ENCODE data around the gene CST6. TPM values are rescaled to one million over a fixed set of nuclear protein-coding genes. Genes with fewer than 3 reads are reported as not detected.

Gene CST6
- total and polyA plus RNA-seq, 2 experiments from 2014 or later, result 3.0 to 9.4 TPM

GRCh38 chr11:66001942-66002647, 9.7 kb upstream of the CST6 start, which contains the start of the genes BANF1 and EIF1AD:
Gene BANF1, plus strand, starts transcription at chr11:66002503. Its CDS starts 748 bp downstream, at chr11:66003251.
Gene EIF1AD, minus strand, starts transcription at chr11:66002157. Its CDS starts 1,768 bp downstream, at chr11:66000389.
- peak within 1 kb of the TSS; percentile 93 for H2AFZ ChIP-seq

GRCh38 chr11:66002648-66003225, 9.1 kb upstream of the CST6 start:
- Histone ChIP-seq H3K4me2 (peak overlapping the region; percentile 95), H3K36me3 (replicated peaks; ENCODE audit: insufficient read depth, low read depth) (no peaks in the 10 kb centered on the region), H3K4me3 (peak overlapping the region; percentile 82), H4K20me1 (ENCODE audit: insufficient read depth, poor library complexity, severe bottlenecking) (no peaks in the 10 kb centered on the region), H3K9me3 (ENCODE audit: low read depth) (no peaks in the 10 kb centered on the region), H3K27me3 (no peaks in the 10 kb centered on the region), H3K4me1 (ENCODE audit: insufficient read depth) (no peaks in the 10 kb centered on the region), H3K9me2 (replicated peaks; ENCODE audit: insufficient read depth) (no peaks in the 10 kb centered on the region), H3K79me2 (peaks cover 47% of the 10 kb centered on the region), H2AFZ (peak overlapping the region; percentile 93), H3K27ac (peak overlapping the region; percentile 99)
- DNase-seq (ENCODE audit: low spot score), result no peak
- no peak for TF ChIP-seq EZH2 (IDR thresholded peaks at IDR 0.05; ENCODE audit: borderline replicate concordance)
- no peak for TF ChIP-seq EZH2phosphoT487 (IDR thresholded peaks at IDR 0.05; ENCODE audit: low read depth, severe bottlenecking, unreplicated experiment)
- no peak for TF ChIP-seq CTCF (IDR thresholded peaks at IDR 0.05; ENCODE audit: poor library complexity)
- WGBS (ENCODE audit: low lambda C conversion rate, missing lambda C conversion rate), result 4% methylated on average over 12 of the region's 40 CpGs

More at GRCh38 chr11:66001942-66002647, 9.7 kb upstream of the CST6 start, which contains the start of the genes BANF1 and EIF1AD:
- H3K9me3 ChIP-seq (ENCODE audit: low read depth), result no peaks in the 10 kb centered on the region
- H3K27ac ChIP-seq, result peak within 1 kb of the TSS; percentile 99
- peak within 1 kb of the TSS; percentile 82 for H3K4me3 ChIP-seq
- H3K36me3 ChIP-seq (replicated peaks; ENCODE audit: insufficient read depth, low read depth), result no peaks in the 10 kb centered on the region
- no peaks in the 10 kb centered on the region for H3K9me2 ChIP-seq (replicated peaks; ENCODE audit: insufficient read depth)
- H3K4me1 ChIP-seq (ENCODE audit: insufficient read depth), result no peaks in the 10 kb centered on the region
- peak within 1 kb of the TSS; percentile 95 for H3K4me2 ChIP-seq
- WGBS (ENCODE audit: low lambda C conversion rate, missing lambda C conversion rate), result 2% methylated on average over 53 of the region's 55 CpGs
- TF ChIP-seq EZH2phosphoT487 (IDR thresholded peaks at IDR 0.05; ENCODE audit: low read depth, severe bottlenecking, unreplicated experiment) (no peak), EZH2 (IDR thresholded peaks at IDR 0.05; ENCODE audit: borderline replicate concordance) (no peak), CTCF (IDR thresholded peaks at IDR 0.05; ENCODE audit: poor library complexity) (no peak)
- H4K20me1 ChIP-seq (ENCODE audit: insufficient read depth, poor library complexity, severe bottlenecking), result no peaks in the 10 kb centered on the region
- H3K79me2 ChIP-seq, result peaks cover 47% of the 10 kb centered on the region
- DNase-seq (ENCODE audit: low spot score), result peak; percentile 95
- H3K27me3 ChIP-seq, result no peaks in the 10 kb centered on the region

- WGBS (ENCODE audit: low lambda C conversion rate, missing lambda C conversion rate), result 86% methylated on average over 6 of the region's 6 CpGs
- no peaks in the 10 kb centered on the region for H3K36me3 ChIP-seq (replicated peaks; ENCODE audit: insufficient read depth, low read depth)
- H3K79me2 ChIP-seq, result peaks cover 47% of the 10 kb centered on the region
- peak overlapping the region; percentile 99 for H3K27ac ChIP-seq
- H3K9me2 ChIP-seq (replicated peaks; ENCODE audit: insufficient read depth), result no peaks in the 10 kb centered on the region
- H3K4me1 ChIP-seq (ENCODE audit: insufficient read depth), result no peaks in the 10 kb centered on the region
- H3K4me2 ChIP-seq, result peak overlapping the region; percentile 95
- DNase-seq (ENCODE audit: low spot score), result no peak
- H3K9me3 ChIP-seq (ENCODE audit: low read depth), result no peaks in the 10 kb centered on the region
- no peak overlapping the region for H2AFZ ChIP-seq
- TF ChIP-seq CTCF (IDR thresholded peaks at IDR 0.05; ENCODE audit: poor library complexity) (no peak), EZH2 (IDR thresholded peaks at IDR 0.05; ENCODE audit: borderline replicate concordance) (no peak), EZH2phosphoT487 (IDR thresholded peaks at IDR 0.05; ENCODE audit: low read depth, severe bottlenecking, unreplicated experiment) (no peak)
- no peaks in the 10 kb centered on the region for H4K20me1 ChIP-seq (ENCODE audit: insufficient read depth, poor library complexity, severe bottlenecking)
- H3K27me3 ChIP-seq, result no peaks in the 10 kb centered on the region
- no peak overlapping the region for H3K4me3 ChIP-seq
These were observed 8.5 kb upstream of the CST6 start for GRCh38 chr11:66003291-66003690.
